AG10803 (cell line): Measurements from ENCODE around the gene TAF11L14.
"Not testable (repeated sequence)": the region's sequence is repeated elsewhere in the genome, so short reads cannot be mapped to it uniquely, and the experiment has no call there.

ENCODE experiments used
- DNase-seq: peaks from one replicate; pipeline ENCODE4 v3.0.0; 2010; ENCODE audit warnings: low read depth
- H3K4me3 ChIP-seq: 2 replicates; pipeline ENCODE4 v1.5.1; 2011; ENCODE audit warnings: mild to moderate bottlenecking, low read length, control low read depth
- TF ChIP-seq, protein P1 (sequence below): conservative IDR thresholded peaks from 2 replicates; pipeline ENCODE4 v1.5.1; 2011; ENCODE audit warnings: mild to moderate bottlenecking, low read length, control low read depth, inconsistent platforms

TAF11L14 gene

DNA sequence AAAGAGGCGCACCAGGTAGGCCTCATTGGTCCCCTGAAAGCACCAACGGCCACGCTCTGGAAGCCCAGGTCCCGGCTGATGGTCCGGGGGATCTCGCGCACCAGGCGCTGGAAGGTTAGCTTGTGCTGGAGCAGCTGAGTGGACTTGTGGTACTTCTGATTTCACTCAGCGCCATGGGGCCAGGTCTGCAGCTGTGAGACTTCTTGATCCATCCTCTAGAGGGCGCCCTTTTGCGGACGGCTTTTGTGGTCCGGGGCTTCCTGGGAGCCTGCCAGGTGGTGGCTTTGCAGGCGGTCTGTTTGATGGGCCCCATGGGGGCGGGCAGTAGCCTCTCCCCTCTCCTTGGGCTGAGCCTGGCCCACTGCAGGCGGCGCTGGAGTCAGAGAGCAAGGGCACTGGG lies 13.6 kb upstream of the TAF11L14 start:
- TF ChIP-seq, protein P1, sequence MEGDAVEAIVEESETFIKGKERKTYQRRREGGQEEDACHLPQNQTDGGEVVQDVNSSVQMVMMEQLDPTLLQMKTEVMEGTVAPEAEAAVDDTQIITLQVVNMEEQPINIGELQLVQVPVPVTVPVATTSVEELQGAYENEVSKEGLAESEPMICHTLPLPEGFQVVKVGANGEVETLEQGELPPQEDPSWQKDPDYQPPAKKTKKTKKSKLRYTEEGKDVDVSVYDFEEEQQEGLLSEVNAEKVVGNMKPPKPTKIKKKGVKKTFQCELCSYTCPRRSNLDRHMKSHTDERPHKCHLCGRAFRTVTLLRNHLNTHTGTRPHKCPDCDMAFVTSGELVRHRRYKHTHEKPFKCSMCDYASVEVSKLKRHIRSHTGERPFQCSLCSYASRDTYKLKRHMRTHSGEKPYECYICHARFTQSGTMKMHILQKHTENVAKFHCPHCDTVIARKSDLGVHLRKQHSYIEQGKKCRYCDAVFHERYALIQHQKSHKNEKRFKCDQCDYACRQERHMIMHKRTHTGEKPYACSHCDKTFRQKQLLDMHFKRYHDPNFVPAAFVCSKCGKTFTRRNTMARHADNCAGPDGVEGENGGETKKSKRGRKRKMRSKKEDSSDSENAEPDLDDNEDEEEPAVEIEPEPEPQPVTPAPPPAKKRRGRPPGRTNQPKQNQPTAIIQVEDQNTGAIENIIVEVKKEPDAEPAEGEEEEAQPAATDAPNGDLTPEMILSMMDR = no peak
- no peak for DNase-seq
- no peak overlapping the region for H3K4me3 ChIP-seq

DNA sequence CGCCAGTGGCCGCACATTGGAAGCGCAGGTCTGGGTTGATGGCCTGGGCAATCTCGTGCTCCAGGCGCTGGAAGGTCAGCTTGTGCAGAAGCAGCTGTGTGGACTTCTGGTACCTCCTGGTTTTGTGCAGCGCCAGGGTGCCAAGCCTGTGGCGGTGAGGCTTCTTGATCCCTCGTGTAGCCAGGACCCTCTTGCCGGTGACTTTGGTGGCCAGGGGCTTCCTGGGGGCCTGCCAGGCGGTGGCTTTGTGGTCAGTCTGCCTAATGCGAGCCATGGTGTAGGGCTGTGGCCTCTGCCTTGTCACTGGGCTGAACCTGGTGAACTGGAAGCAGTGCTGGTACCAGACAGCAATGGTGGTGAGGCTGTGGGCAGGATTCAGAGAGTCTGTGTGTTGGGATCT lies 8.6 kb upstream of the TAF11L14 start:
- DNase-seq = no peak
- TF ChIP-seq, protein P1 = no peak
- no peak overlapping the region for H3K4me3 ChIP-seq

DNA sequence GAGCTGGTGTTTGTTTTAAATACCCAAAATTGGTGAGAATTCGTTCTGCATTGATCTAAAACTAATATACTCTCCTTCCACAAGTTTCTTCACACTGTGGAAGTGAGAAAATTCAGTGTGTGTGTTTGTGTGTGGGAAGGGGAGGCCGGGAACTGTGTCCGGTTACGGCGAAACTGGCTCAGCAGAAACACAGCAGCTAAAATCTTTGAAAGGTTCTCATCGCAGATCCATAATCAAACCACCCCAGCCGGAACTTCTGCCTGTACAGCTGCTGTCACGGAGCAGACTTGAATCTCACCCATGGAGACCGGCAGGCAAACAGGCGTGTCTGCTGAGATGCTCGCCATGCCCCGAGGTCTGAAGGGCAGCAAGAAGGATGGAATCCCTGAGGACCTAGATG lies 2.5 kb upstream of the TAF11L14 start, which contains the start of gene TAF11L13:
Gene TAF11L13, plus strand, starts transcription at position 301 of the 400 bp plus-strand sequence.
- not testable (repeated sequence) for DNase-seq, H3K4me3 ChIP-seq

DNA sequence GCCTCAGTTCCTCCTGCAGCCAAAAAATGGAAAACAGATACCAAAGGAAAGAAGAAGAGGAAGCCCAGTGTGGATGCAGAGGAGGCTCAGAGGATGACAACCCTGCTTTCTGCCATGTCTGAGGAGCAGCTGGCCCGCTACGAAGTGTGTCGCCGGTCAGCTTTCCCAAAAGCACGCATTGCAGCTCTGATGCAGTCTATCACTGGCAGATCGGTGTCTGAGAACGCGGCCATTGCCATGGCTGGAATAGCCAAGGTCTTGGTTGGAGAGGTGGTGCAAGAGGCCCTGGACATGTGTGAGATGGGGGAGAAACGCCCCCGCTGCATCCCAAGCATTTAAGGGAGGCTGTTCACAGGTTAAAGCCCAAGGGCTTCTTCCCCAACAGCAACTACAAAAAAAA lies 15.0 kb downstream of the TAF11L14 start:
- not testable (repeated sequence) for H3K4me3 ChIP-seq

DNA sequence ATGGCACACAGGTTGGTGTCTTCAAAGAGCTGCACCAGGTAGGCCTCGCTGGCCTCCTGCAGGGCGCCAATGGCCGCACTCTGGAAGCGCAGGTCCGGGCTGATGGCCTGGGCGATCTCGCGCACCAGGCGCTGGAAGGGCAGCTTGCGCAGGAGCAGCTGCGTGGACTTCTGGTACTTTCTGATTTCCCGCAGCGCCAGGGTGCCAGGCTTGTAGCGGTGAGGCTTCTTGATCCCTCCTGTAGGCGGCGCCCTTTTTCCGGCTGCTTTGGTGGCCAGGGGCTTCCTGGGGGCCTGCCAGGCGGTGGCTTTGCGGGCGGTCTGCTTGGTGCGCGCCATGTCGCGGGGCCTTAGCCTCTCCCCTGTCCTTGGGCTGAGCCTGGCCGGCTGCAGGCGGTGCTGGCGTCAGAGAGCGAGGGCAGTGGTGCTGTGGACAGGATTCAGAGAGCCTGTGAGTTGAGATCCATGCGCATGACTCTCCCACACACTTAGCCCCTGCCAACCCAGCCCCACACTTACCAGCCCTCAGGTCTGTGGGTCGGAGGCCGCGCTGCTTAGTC lies 21.0 kb downstream of the TAF11L14 start:
- not testable (repeated sequence) for H3K4me3 ChIP-seq, DNase-seq

More for the DNA sequence above, 15.0 kb downstream of the TAF11L14 start:
- not testable (repeated sequence) for DNase-seq

DNA sequence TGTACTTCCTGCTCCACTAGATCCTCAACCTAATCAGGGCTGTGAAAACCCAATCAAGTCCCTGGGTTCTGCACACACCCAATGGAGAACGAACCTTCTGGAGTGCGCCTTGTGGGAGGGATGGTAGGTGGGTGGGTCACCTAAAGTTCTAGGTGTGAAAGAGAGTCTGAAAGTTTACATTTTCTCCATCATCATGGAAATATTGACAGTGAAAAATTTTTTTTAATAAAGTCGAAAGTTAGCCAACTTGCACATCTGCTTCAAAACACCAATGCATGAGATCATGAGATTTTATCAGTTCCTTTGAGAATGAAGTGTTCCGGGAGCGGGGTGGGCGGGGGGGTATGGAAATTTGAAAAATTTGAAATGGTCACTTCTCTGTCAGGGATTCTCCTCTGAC lies 21.7 kb downstream of the TAF11L14 start:
- TF ChIP-seq, protein P1 = no peak
- no peak for DNase-seq
- no peak overlapping the region for H3K4me3 ChIP-seq

DNA sequence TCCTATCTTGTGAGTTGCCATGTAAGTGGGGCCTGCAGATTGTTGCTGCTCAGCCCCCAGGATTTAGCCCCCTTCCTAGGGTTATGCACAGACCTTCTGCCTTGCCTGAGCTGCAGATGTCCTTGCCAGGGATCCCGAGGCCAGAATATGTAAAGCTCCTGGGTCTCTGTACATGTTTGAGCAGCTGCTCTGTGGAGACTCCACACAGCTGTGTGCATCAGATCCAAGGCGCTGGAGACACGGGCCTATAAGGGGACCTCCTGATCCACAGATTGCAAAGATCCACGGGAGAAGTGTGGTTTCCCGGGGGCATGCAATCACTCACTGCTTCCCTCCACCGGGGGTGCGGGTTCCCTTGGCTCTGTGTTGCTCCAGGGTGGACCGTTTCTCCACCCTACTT lies 28.9 kb downstream of the TAF11L14 start:
- H3K4me3 ChIP-seq = no peak overlapping the region
- TF ChIP-seq, protein P1 = no peak
- DNase-seq = no peak

DNA sequence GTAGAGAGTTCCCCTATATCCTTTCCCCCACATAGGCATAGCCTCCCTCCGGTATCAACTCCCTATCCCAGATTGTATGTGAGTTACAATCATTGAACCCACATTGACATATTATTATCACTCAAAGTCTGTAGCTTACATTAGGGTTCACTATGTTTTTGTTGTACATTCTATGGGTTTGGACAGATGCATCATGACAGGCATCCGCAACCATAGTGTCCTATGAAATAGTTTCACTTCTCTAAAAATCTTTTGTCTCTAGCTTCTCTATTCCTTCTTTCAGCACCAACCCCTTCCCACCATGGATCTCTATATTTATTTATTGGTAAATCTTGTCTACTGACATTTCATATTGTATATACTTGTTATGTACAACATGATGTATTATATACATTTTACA lies 31.6 kb downstream of the TAF11L14 start:
- no peak for DNase-seq
- TF ChIP-seq, protein P1 = no peak
- H3K4me3 ChIP-seq = no peak overlapping the region

DNA sequence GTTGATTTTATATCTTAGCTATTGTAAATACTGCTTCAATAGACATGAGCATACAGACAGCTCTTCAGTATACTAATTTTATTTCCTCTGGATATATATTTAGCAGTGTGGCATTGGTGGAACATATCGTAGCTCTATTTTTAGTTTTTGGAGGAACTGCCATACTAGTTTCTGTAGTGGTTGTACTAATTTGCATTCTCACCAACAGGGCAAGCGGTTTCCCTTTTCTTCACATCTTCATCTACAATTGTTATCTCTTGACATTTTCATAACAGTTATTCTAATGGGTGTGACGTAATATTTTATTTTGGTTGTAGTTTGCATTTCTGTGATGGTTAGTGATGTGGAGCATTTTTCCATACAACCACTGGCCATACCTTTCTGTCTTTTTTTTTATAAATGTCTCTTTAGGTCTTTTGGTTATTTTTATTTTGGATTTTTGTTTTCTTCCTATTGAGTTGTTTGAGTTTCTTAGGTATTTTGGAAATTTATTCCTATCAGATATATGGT lies 32.5 kb downstream of the TAF11L14 start:
- H3K4me3 ChIP-seq = no peak overlapping the region
- TF ChIP-seq, protein P1 = no peak
- no peak for DNase-seq
